K562 (cell line): ENCODE data around the gene MDC1. TPM values are rescaled to one million over a fixed set of nuclear protein-coding genes. Genes with fewer than 3 reads are reported as not detected.
A peak's percentile ranks its signal among the peaks of the same experiment; 100 is the strongest.

Experiments used
- ATAC-seq: fragments of 200-7000 bp; cut with Tn5 transposase; 3 replicates; pipeline ENCODE4 v1.9.1; 2020; ENCODE audit warnings: moderate library complexity
- BruUV-seq: library from RNA; stranded (reverse); fragments of 400-500 nt; replicated peaks from 2 replicates; lab custom pipeline; 2021; lab: Mats Ljungman, UMichigan
- CTCF ChIA-PET: fragments of 300-600 bp; formaldehyde crosslinking; extraction: SDS; loops from one replicate; lab custom pipeline; 2021; ENCODE audit warnings: low intra/inter-chr PET ratio; lab: Yijun Ruan, JAX
- POLR2A ChIA-PET: fragments of 300-600, 350-650 bp; sonication (Branson Sonifier 250); formaldehyde crosslinking; extraction: SDS; loops from one replicate; lab custom pipeline; 2021; ENCODE audit warnings: antibody characterized with exemption, inconsistent platforms; lab: Yijun Ruan, JAX
- DNase-seq, 4 experiments: peaks; one replicate each; pipeline versions ENCODE4 v3.0.0 to v3.0.0-alpha.2; 2011 to 2018; ENCODE audit warnings: low spot score in 3 of 4, mixed read lengths in 3 of 4; ENCODE audit errors: extremely low read depth in 1 of 4
- FAIRE-seq: peaks from 2 replicates; lab custom pipeline; 2011; peaks lifted over from hg19 to GRCh38; lab: Jason Lieb, UNC
- H2AFZ ChIP-seq: 2 replicates; pipeline ENCODE4 v1.6.0; 2011; ENCODE audit warnings: low read depth, low read length, control low read depth, inconsistent platforms
- H3K27ac ChIP-seq: fragments of 200-600 bp; 3 replicates; pipeline ENCODE4 v1.8.0; 2011; ENCODE audit warnings: low read depth, mild to moderate bottlenecking, control low read depth, inconsistent platforms, low read length, moderate library complexity, mixed read lengths; ENCODE audit errors: extremely low read depth
- H3K27me3 ChIP-seq, 2 experiments: fragments of 300-600 bp in 1 of 2; 2 replicates in 1 of 2; 3 replicates in 1 of 2; pipeline versions ENCODE4 v1.6.0 to v1.8.0; 2011; ENCODE audit warnings: inconsistent platforms in 2 of 2, low read length in 2 of 2, mild to moderate bottlenecking in 1 of 2, mixed read lengths in 1 of 2, moderate library complexity in 1 of 2; ENCODE audit not compliant: control insufficient read depth in 2 of 2, insufficient read depth in 2 of 2
- H3K36me3 ChIP-seq: fragments of 300-600 bp; 3 replicates; pipeline ENCODE4 v1.8.0; 2011; ENCODE audit warnings: mild to moderate bottlenecking, low read length, inconsistent platforms; ENCODE audit not compliant: control insufficient read depth, insufficient read depth
- H3K4me1 ChIP-seq, 2 experiments: fragments of 200-600 bp in 1 of 2; replicated peaks in 1 of 2; 2 replicates in 1 of 2; 3 replicates in 1 of 2; pipeline versions ENCODE4 v1.5.1 to v1.8.0; 2011; ENCODE audit warnings: inconsistent platforms in 2 of 2, low read length in 2 of 2, mild to moderate bottlenecking in 1 of 2, mixed read lengths in 1 of 2, moderate library complexity in 1 of 2; ENCODE audit not compliant: control insufficient read depth in 2 of 2, insufficient read depth in 2 of 2
- H3K4me2 ChIP-seq: 2 replicates; pipeline ENCODE4 v1.6.1; 2011; ENCODE audit warnings: low read length, control low read depth, inconsistent platforms, mixed read lengths; ENCODE audit not compliant: insufficient read depth
- H3K4me3 ChIP-seq: fragments of 200-600 bp; sonication (generic), shearing (Covaris generic); 2 replicates; pipeline ENCODE4 v1.5.1; 2016; ENCODE audit warnings: control low read depth, inconsistent platforms
- H3K79me2 ChIP-seq: fragments of 200-600 bp; 3 replicates; pipeline ENCODE4 v1.8.0; 2011; ENCODE audit warnings: low read length, inconsistent platforms; ENCODE audit not compliant: control insufficient read depth, insufficient read depth
- H3K9ac ChIP-seq, 2 experiments: 2 replicates each; pipeline versions ENCODE4 v1.6.0 to v1.6.1; 2011; ENCODE audit warnings: low read depth in 2 of 2, low read length in 2 of 2, control low read depth in 1 of 2, inconsistent platforms in 1 of 2, mild to moderate bottlenecking in 1 of 2, mixed read lengths in 1 of 2; ENCODE audit not compliant: insufficient read depth in 1 of 2
- H3K9me1 ChIP-seq: one replicate; pipeline ENCODE4 v1.6.0; 2011; ENCODE audit warnings: inconsistent platforms, mild to moderate bottlenecking, low read length, moderate library complexity; ENCODE audit not compliant: control insufficient read depth, insufficient read depth
- H3K9me3 ChIP-seq: replicated peaks from 2 replicates; pipeline ENCODE4 v1.5.1; 2011; ENCODE audit warnings: low read depth, low read length, inconsistent platforms; ENCODE audit not compliant: control insufficient read depth, insufficient read depth
- H4K20me1 ChIP-seq: replicated peaks from 2 replicates; pipeline ENCODE4 v1.6.1; 2011; ENCODE audit warnings: low read length, inconsistent platforms, mixed read lengths; ENCODE audit not compliant: control insufficient read depth, insufficient read depth
- ARID3B ChIP-seq: fragments of 250-450 bp; sonication (Bioruptor Pico); IDR thresholded peaks from 2 replicates; pipeline ENCODE4 v1.4.0; 2020; ENCODE audit warnings: borderline replicate concordance
- CHD2 ChIP-seq: IDR thresholded peaks from 2 replicates; pipeline ENCODE4 v1.6.1; 2011; ENCODE audit warnings: low read depth, low read length
- COPS2 ChIP-seq: fragments of 450-650 bp; conservative IDR thresholded peaks from 2 replicates; pipeline ENCODE4 v1.6.1; 2016; ENCODE audit warnings: mild to moderate bottlenecking, moderate library complexity
- ERF ChIP-seq: fragments of 450-650 bp; formaldehyde crosslinking; IDR thresholded peaks from 2 replicates; pipeline ENCODE4 v1.4.0; 2020; ENCODE audit warnings: mild to moderate bottlenecking, mixed read lengths
- HBP1 ChIP-seq: fragments of 450-650 bp; formaldehyde crosslinking; IDR thresholded peaks from 2 replicates; pipeline ENCODE4 v1.4.0; 2022; ENCODE audit warnings: missing genetic modification characterization
- MECOM ChIP-seq: fragments of 250-450 bp; sonication (Bioruptor Pico); IDR thresholded peaks from 2 replicates; pipeline ENCODE4 v1.8.0; 2022; ENCODE audit warnings: inconsistent platforms
- OTX1 ChIP-seq: fragments of 450-650 bp; formaldehyde crosslinking; IDR thresholded peaks from 2 replicates; pipeline ENCODE4 v1.4.0; 2022; ENCODE audit warnings: mild to moderate bottlenecking
- POLR2A ChIP-seq: fragments of 450-650 bp; conservative IDR thresholded peaks from 2 replicates; pipeline ENCODE4 v1.6.1; 2016
- POLR2G ChIP-seq: fragments of 200-400 bp; formaldehyde crosslinking; IDR thresholded peaks from 2 replicates; pipeline ENCODE4 v1.6.1; 2017; ENCODE audit warnings: low read depth, mild to moderate bottlenecking, antibody characterized with exemption, low read length, moderate library complexity
- RBFOX2 ChIP-seq: fragments of 200-400 bp; formaldehyde crosslinking; IDR thresholded peaks from 2 replicates; pipeline ENCODE4 v1.6.1; 2017; ENCODE audit warnings: low read depth, mild to moderate bottlenecking, low read length, moderate library complexity
- RBM22 ChIP-seq: fragments of 200-400 bp; formaldehyde crosslinking; IDR thresholded peaks from 2 replicates; pipeline ENCODE4 v1.6.1; 2018; ENCODE audit warnings: low read length, low read depth; ENCODE audit not compliant: poor library complexity, severe bottlenecking
- SUPT5H ChIP-seq: fragments of 450-650 bp; IDR thresholded peaks from 2 replicates; pipeline ENCODE4 v1.6.1; 2016
- ZBTB12 ChIP-seq: fragments of 250-450 bp; sonication (Bioruptor Pico); IDR thresholded peaks from 2 replicates; pipeline ENCODE4 v1.4.0; 2020
- ZNF121 ChIP-seq: sonication (generic); formaldehyde crosslinking; conservative IDR thresholded peaks from 2 replicates; pipeline ENCODE4 v1.8.0; 2022; ENCODE audit warnings: missing genetic modification reagents
- ZNF133 ChIP-seq: fragments of 250-450 bp; sonication (Bioruptor Pico); IDR thresholded peaks from 2 replicates; pipeline ENCODE4 v1.4.0; 2020; ENCODE audit warnings: mild to moderate bottlenecking
- WGBS: fragments of 100-300 bp; shearing (Covaris generic); methylation state at CpG from one replicate; pipeline ENCODE4 v1.1.6; 2016; ENCODE audit warnings: low coverage, mixed read lengths; ENCODE audit not compliant: insufficient coverage; ENCODE audit errors: missing lambda C conversion rate; 5-methylcytosine and 5-hydroxymethylcytosine counted together
- in situ Hi-C: fragments of 300-500 bp; cut with MboI; formaldehyde crosslinking; loops from 4 replicates; pipeline ENCODE4 v1.15.0; 2018; ENCODE audit warnings: inconsistent platforms, mixed read lengths
- intact Hi-C: fragments of 100-400 bp; cut with micrococcal nuclease; formaldehyde crosslinking; loops from 2 replicates; pipeline ENCODE4 v1.14.2; 2022
- polyA plus RNA-seq, 8 experiments: library from polyadenylated mRNA; depleted of rRNA in 4 of 8; stranded (reverse) in 5 of 8; unstranded in 3 of 8; fragments of >200 nt; fragmentation: Nextera tagmentation in 2 of 8; fragmentation: Illumina TruSeq in 1 of 8; extraction: Ambion mirVana in 2 of 8; extraction: Trizol in 1 of 8; gene quantifications; 2 replicates each; pipeline versions ENCODE4 v1.2.1 to v1.2.3, GENCODE V29; 2011 to 2014; ENCODE audit warnings: inconsistent platforms in 1 of 8, missing spikeins in 1 of 8
- total RNA-seq, 7 experiments: library from RNA; depleted of rRNA in 6 of 7; stranded (reverse); fragments of >200 nt in 6 of 7; fragmentation: Illumina TruSeq in 2 of 7; extraction: Trizol in 2 of 7; gene quantifications; 2 replicates each; pipeline versions ENCODE4 v1.2.1 to v1.2.3, GENCODE V29; 2011 to 2021; ENCODE audit warnings: low replicate concordance in 1 of 7

Gene MDC1
- total and polyA plus RNA-seq, 9 of the 15 experiments (the other 6 are each of a cell fraction or from before 2014, with no cell fraction given) = 8.2 to 114 (median 20.0) TPM

- WGBS = 83% methylated on average over 11 of the region's 11 CpGs
- Histone ChIP-seq H3K36me3 (peaks cover 82% of the 10 kb centered on the region), H3K79me2 (peaks cover 42% of the 10 kb centered on the region), H3K27ac (peak overlapping the region; percentile 34; the same call in 1 of the 3 replicates), H3K4me3 (no peak overlapping the region), H2AFZ (no peak overlapping the region), H3K4me1 (peaks cover 14 to 24% of the 10 kb centered on the region in 2 experiments; a peak in 4 of 5 replicates), H4K20me1 (peaks cover 44% of the 10 kb centered on the region), H3K9me1 (peaks cover 4% of the 10 kb centered on the region), H3K9ac (no peak overlapping the region), H3K27me3 (no peaks in the 10 kb centered on the region), H3K4me2 (no peak overlapping the region), H3K9me3 (no peaks in the 10 kb centered on the region)
- in situ Hi-C loops (loop anchor here (10.0 kb wide), 1 partner anchor 52 kb away; the partner anchor contains the start of gene DHX16), intact Hi-C loops (no loop called here)
- no peak for DNase-seq
- ChIA-PET POLR2A (interaction anchor here (0.6 to 6.1 kb wide), 17 partner anchors 7 to 361 kb away, joined by 3 to 50 read pairs (median 4); partner anchors contain the start of genes FLOT1, IER3, MDC1 and TUBB), CTCF (interaction anchor here (0.6 to 1.0 kb wide), 3 partner anchors 48 to 355 kb away, joined by 3 to 5 read pairs (median 3); no protein-coding TSS in a partner anchor)
- ATAC-seq = no peak
- TF ChIP-seq CHD2 (peak; percentile 31; the same call in 1 of the 2 replicates), HBP1 (CRISPR knock-in tag) (0 out of 2 replicates have a peak, but pooled peaks have one; percentile 53), ZNF121 (CRISPR knock-in tag) (peak; percentile 76), MECOM (no peak), ARID3B (CRISPR knock-in tag) (no peak), ZBTB12 (CRISPR knock-in tag) (0 out of 2 replicates have a peak, but pooled peaks have one; percentile 11), ERF (CRISPR knock-in tag) (0 out of 2 replicates have a peak, but pooled peaks have one; percentile 37), ZNF133 (no peak), OTX1 (CRISPR knock-in tag) (0 out of 2 replicates have a peak, but pooled peaks have one; percentile 7), COPS2 (no peak), POLR2A (peak; percentile 65; the same call in 1 of the 2 replicates), SUPT5H (peak; percentile 36; the same call in 1 of the 2 replicates), RBFOX2 (peak; percentile 38; the same call in 1 of the 2 replicates), RBM22 (peak; percentile 34), POLR2G (peak; percentile 65)
- no peak for FAIRE-seq
- no TSS peak for BruUV-seq
Measured at GRCh38 chr6:30726506-30727413, 9.7 kb upstream of the MDC1 start.
